Umbilical cord (tissue), 2 donors: Measurements from ENCODE around the gene MUS81. TPM values are rescaled to one million over a fixed set of nuclear protein-coding genes. Genes with fewer than 3 reads are reported as not detected.
A peak's percentile ranks its signal among the peaks of the same experiment; 100 is the strongest.

Experiments used
- DNase-seq: peaks from one replicate; pipeline ENCODE4 v3.0.0-alpha.2; 2015; ENCODE audit warnings: low spot score
- total RNA-seq: library from RNA; depleted of rRNA; stranded (reverse); fragments of >200 nt; gene quantifications from one replicate; pipeline ENCODE4 v1.2.3, GENCODE V29; 2014; ENCODE audit warnings: low replicate concordance; ENCODE audit not compliant: insufficient read depth

MUS81 gene
- total RNA-seq, 1 donor from 2014 or later: 38.3 TPM

- DNase-seq: peak; percentile 40
Measured at GRCh38 chr11:65871811-65872548, 11.7 kb downstream of the MUS81 start.

- DNase-seq: peak; percentile 73
Measured at GRCh38 chr11:65872586-65873317, 12.5 kb downstream of the MUS81 start, which contains the start of gene EFEMP2. Gene EFEMP2 (minus strand): TSS chr11:65872800. CDS start chr11:65872354, 446 bp downstream.

GRCh38 chr11:65873318-65874156 lies 13.3 kb downstream of the MUS81 start:
- peak; percentile 96 for DNase-seq

GRCh38 chr11:65879617-65880016 lies 19.4 kb downstream of the MUS81 start, which contains the start of gene CTSW:
Gene CTSW (plus strand): TSS chr11:65879837. CDS start chr11:65879855, 18 bp downstream.
- no peak for DNase-seq

GRCh38 chr11:65880027-65880426 lies 19.8 kb downstream of the MUS81 start:
- no peak for DNase-seq

- no peak for DNase-seq
Measured at GRCh38 chr11:65880844-65881421, 20.7 kb downstream of the MUS81 start.

GRCh38 chr11:65882120-65883057 lies 22.2 kb downstream of the MUS81 start:
- no peak for DNase-seq

- DNase-seq: no peak
Measured at GRCh38 chr11:65883058-65883761, 23.0 kb downstream of the MUS81 start.

- DNase-seq: no peak
Measured at GRCh38 chr11:65883786-65884715, 23.8 kb downstream of the MUS81 start.

- peak; percentile 67 for DNase-seq
Measured at GRCh38 chr11:65884716-65885092, 24.5 kb downstream of the MUS81 start.

GRCh38 chr11:65885231-65885630 lies 25.0 kb downstream of the MUS81 start:
- DNase-seq: no peak

GRCh38 chr11:65885808-65886536 lies 25.7 kb downstream of the MUS81 start:
- no peak for DNase-seq

- no peak for DNase-seq
Measured at GRCh38 chr11:65886826-65887722, 26.8 kb downstream of the MUS81 start.

- DNase-seq: no peak
Measured at GRCh38 chr11:65887723-65888162, 27.5 kb downstream of the MUS81 start.

- peak; percentile 98 for DNase-seq
Measured at GRCh38 chr11:65888163-65888814, 28.1 kb downstream of the MUS81 start, which contains the start of gene FIBP. Gene FIBP (minus strand): TSS chr11:65888471. CDS start chr11:65888418, 53 bp downstream.
